ENCODE results near the gene NTSR1. TPM values are rescaled to one million over a fixed set of nuclear protein-coding genes. Genes with fewer than 3 reads are reported as not detected.

The NTSR1 gene
- total and polyA plus RNA-seq, 2 of the 13 experiments (the other 11 are each of a cell fraction or from before 2014, with no cell fraction given), result 0.09 to 0.12 TPM

GRCh38 chr20:62666736-62667529, 41.7 kb upstream of the NTSR1 start (continued):
- TF ChIP-seq RARG (CRISPR knock-in tag; IDR thresholded peaks at IDR 0.05; ENCODE audit: low read depth), result no peak
- no peak for TF ChIP-seq HCFC1 (IDR thresholded peaks at IDR 0.05; ENCODE audit: low read depth, low read length)
- TF ChIP-seq DNMT1 (CRISPR knock-in tag; IDR thresholded peaks at IDR 0.05), result no peak
- TF ChIP-seq, protein P1, sequence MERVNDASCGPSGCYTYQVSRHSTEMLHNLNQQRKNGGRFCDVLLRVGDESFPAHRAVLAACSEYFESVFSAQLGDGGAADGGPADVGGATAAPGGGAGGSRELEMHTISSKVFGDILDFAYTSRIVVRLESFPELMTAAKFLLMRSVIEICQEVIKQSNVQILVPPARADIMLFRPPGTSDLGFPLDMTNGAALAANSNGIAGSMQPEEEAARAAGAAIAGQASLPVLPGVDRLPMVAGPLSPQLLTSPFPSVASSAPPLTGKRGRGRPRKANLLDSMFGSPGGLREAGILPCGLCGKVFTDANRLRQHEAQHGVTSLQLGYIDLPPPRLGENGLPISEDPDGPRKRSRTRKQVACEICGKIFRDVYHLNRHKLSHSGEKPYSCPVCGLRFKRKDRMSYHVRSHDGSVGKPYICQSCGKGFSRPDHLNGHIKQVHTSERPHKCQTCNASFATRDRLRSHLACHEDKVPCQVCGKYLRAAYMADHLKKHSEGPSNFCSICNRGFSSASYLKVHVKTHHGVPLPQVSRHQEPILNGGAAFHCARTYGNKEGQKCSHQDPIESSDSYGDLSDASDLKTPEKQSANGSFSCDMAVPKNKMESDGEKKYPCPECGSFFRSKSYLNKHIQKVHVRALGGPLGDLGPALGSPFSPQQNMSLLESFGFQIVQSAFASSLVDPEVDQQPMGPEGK (CRISPR knock-in tag; IDR thresholded peaks at IDR 0.05), result peak; percentile 90
- TF ChIP-seq, protein P2, sequence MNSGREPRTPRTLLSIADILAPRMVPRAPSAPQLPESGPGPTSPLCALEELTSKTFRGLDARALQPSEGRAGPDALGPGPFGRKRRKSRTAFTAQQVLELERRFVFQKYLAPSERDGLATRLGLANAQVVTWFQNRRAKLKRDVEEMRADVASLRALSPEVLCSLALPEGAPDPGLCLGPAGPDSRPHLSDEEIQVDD (CRISPR knock-in tag; IDR thresholded peaks at IDR 0.05; ENCODE audit: borderline replicate concordance), result no peak
- no peak for TF ChIP-seq ZNF713 (CRISPR knock-in tag; IDR thresholded peaks at IDR 0.05)
- no peak for TF ChIP-seq NPAS2 (CRISPR knock-in tag; IDR thresholded peaks at IDR 0.05; ENCODE audit: borderline replicate concordance)
- 0 out of 2 replicates have a peak, but pooled peaks have one; percentile 34 for TF ChIP-seq ZSCAN12 (CRISPR knock-in tag; IDR thresholded peaks at IDR 0.05)
- TF ChIP-seq ZNF674 (CRISPR knock-in tag; IDR thresholded peaks at IDR 0.05; ENCODE audit: low read depth), result peak; percentile 68; the same call in 1 of the 2 replicates
- TF ChIP-seq CREB3 (CRISPR knock-in tag; IDR thresholded peaks at IDR 0.05), result peak; percentile 91
- peak; percentile 47; the same call in 1 of the 2 replicates for TF ChIP-seq ZNF33B (CRISPR knock-in tag; IDR thresholded peaks at IDR 0.05)
- TF ChIP-seq CAMTA2 (CRISPR knock-in tag; IDR thresholded peaks at IDR 0.05; ENCODE audit: borderline replicate concordance), result no peak; the same call in 1 of the 2 replicates
- peak; percentile 82 for TF ChIP-seq KAT8 (CRISPR knock-in tag; IDR thresholded peaks at IDR 0.05)
- TF ChIP-seq ZNF432 (CRISPR knock-in tag; IDR thresholded peaks at IDR 0.05; ENCODE audit: borderline replicate concordance), result no peak
- TF ChIP-seq MZF1 (CRISPR knock-in tag; IDR thresholded peaks at IDR 0.05; ENCODE audit: borderline replicate concordance), result 0 out of 2 replicates have a peak, but pooled peaks have one; percentile 86
- TF ChIP-seq IKZF4 (CRISPR knock-in tag; IDR thresholded peaks at IDR 0.05; ENCODE audit: borderline replicate concordance, low read depth, not compliant biosample characterization), result no peak
- TF ChIP-seq, protein P3, sequence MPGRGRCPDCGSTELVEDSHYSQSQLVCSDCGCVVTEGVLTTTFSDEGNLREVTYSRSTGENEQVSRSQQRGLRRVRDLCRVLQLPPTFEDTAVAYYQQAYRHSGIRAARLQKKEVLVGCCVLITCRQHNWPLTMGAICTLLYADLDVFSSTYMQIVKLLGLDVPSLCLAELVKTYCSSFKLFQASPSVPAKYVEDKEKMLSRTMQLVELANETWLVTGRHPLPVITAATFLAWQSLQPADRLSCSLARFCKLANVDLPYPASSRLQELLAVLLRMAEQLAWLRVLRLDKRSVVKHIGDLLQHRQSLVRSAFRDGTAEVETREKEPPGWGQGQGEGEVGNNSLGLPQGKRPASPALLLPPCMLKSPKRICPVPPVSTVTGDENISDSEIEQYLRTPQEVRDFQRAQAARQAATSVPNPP (CRISPR knock-in tag; IDR thresholded peaks at IDR 0.05), result peak; percentile 54; the same call in 1 of the 2 replicates
- TF ChIP-seq ZNF280B (CRISPR knock-in tag; IDR thresholded peaks at IDR 0.05; ENCODE audit: borderline replicate concordance), result no peak
- TF ChIP-seq PHB2 (IDR thresholded peaks at IDR 0.05; ENCODE audit: partially characterized antibody), result no peak
- peak; percentile 62 for TF ChIP-seq CBFB (CRISPR knock-in tag; IDR thresholded peaks at IDR 0.05)
- peak; percentile 32; the same call in 1 of the 2 replicates for TF ChIP-seq ZNF367 (CRISPR knock-in tag; IDR thresholded peaks at IDR 0.05; ENCODE audit: borderline replicate concordance)
- no peak for TF ChIP-seq SOX6 (IDR thresholded peaks at IDR 0.05)
- peak; percentile 99 for TF ChIP-seq SOX6 (CRISPR knock-in tag; IDR thresholded peaks at IDR 0.05)
